Stimulated activated CD4-positive, alpha-beta T cell treated with anti-CD3 and anti-CD28 coated beads, Interleukin-1b, Interleukin-23, amount 100 ng/mL, for 24 hours (primary cell): ENCODE measurements around the gene RGS7.

Source experiments
- DNase-seq, 4 experiments: peaks; one replicate each; pipeline ENCODE4 v3.0.0-alpha.2; 2020; ENCODE audit warnings: low read depth in 4 of 4, low spot score in 1 of 4

The RGS7 gene

DNA sequence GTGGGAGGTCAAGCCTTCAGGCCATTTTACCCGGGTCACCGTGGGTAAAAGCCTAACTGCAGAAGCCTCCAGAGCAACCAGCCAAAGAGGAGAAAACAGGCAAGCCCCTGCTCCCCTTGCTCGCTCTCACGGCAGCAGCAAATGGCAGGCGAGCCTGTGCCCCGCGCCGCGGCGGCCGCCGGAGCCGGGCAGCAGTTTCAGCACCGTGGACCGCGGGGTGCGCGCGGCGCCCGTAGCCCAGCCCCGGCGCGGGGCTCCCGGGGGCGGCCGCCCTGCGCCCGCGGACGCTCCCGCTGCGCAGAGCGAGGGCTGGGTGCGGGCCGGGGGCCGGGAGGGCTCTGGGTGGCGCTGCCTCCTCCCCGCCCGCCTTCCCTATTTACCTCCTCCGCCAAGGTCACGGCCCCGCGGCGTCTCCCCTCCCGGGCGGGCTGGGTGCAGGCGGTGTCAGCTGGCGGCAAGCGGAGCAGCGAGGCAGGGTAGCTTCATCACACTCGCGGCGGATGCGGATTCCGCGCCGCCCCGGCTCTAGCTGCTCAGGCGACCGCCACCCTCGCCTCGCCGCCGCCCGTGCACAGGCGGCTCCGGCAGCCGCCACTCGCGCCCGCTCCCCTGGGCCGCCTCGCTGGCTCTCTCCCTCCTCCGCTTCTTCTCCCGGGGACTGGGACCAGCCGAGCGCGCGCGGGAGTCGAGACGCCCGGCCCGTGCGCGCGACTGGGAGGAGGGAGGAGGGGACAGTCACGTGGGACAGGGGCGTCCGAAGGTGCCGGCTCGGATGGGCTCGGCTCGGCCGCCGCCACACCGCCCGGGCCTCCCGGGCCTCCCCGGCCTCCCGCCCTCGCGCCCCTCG is at the start of gene RGS7:
RGS7 (minus strand) TSS at position 687 of the 847 bp plus-strand sequence.
- no peak for DNase-seq

DNA sequence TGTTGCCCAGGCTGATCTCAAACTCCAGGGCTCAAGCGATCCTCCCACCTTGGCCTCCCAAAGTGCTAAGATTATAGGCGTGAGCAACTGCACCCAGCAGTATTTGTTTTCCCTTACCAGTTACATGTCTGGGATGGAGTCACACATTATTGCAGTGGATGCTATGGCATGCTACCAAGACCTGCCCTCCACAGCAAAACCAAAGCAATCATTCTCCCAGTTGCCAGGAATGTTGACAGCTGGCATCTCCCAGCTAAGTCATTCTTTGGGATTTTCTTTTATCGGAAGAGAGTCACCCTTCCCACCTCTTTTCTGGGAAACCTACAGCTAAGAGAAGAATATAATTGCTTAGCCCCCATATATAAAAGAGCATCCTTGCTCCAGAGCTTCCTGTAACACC is 49.4 kb upstream of the RGS7 start:
- DNase-seq: no peak

DNA sequence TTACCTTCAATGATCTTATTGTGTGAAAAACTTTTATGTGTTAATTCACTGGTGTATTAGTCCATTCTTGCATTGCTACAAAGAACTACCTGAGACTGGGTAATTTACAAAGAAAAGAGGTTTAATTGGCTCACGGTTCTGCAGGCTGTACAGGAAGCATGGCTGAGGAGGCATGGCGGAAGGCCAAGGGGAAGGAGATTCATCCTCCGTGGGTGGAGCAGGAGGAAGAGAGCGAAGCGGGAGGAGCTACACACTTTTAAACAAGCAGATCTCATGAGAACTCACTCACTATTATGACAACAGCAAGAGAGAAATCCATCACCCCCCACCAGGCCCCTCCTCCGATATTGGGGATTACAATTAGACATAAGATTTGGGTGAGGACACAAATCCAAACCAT is 44.2 kb upstream of the RGS7 start:
- DNase-seq: no peak

DNA sequence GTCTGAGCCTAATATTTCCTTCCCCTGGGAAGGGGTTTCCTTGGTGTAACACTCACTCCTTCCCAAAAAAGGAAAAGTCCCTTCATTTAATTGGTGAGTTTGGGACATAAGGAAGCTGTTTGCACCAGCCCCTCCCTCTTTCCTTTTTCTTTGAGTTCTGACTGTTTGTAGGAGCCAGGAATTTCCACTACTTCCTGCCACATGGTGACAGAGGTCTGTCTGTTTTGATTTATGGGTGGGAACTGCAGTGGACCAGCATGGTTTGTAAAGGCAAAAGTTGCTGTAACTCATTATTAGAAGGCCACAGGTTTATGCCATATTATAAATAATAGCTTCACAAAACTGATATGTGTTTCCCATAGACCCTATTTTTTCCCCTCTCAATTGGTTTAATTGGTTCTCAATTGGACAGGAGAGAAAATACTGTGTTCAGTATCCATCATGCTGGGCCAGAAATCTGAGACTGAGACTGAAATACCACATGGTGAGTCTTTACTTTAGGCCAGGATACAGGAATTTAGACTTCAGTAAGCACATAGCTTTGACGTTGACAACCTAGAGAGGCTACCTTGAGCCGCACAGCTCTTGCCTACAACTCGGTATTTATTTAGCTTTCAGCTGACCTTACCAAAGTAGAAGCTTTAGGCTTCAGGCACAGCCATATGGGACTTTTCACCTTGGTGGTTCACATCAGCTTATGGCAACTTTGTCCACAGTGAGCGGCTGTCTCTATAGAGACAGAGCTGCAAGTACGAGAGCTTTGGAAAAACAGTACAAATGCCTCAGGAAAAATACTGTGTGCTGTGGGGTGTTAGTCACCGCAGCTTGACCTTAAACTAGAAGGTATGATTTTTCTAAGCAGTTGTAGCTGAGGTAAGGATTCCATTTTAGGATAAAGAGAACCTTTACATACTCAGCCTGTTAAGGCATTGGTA is 40.0 kb upstream of the RGS7 start:
- no peak for DNase-seq

DNA sequence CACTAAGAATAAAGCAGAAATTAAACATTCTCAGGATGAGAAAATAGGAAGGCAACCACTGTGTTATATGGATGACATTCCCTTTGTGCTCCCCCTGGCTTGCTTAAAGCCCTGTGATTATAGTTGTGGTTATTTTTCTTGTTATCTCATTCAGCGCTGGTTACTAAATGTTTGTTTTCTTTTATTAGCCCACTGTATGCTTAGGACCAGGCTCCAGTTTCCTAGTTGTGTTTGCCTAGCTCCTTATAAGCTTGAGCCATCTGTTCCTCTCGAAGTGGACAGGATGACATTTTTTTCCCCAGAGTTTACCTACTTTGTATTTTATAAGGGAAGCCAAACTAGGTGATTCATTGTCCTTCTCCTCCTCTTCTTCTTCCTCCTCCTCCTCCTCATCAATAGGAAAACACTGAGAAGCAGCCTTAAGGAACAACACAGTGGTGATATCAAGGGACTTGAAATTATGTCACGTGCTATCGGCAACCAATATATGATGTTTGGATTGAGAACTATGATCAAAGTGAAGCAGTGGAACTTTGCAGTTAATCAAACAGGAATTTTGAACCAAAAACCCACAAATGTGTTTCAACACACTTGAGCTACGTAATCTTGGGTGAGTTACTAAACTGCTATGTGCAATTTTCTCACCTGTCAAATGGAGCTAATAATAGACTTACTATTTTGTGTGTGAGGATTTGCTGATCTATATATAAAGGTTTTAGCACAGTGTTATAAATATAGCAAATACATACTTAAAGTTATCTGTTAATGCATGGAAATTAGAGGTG is 35.1 kb upstream of the RGS7 start:
- no peak for DNase-seq

DNA sequence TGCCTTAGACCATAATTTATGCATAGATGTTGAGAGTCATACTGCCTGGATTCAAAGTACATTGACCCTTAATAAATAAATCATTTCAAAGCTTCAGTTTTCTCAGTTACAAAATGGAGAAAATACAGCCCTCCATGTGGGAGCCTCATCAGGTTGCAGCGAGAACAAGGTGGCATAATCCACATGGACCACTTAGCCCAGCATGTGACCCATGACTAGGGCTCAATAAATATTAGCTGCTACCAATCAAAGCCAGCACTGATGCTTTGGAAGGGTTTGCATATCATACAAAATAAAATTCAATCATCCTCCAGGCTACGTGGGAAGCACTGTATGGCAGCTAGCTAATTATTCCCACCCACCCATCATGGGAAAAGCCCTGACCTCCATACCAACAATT is 33.5 kb upstream of the RGS7 start:
- DNase-seq: no peak

DNA sequence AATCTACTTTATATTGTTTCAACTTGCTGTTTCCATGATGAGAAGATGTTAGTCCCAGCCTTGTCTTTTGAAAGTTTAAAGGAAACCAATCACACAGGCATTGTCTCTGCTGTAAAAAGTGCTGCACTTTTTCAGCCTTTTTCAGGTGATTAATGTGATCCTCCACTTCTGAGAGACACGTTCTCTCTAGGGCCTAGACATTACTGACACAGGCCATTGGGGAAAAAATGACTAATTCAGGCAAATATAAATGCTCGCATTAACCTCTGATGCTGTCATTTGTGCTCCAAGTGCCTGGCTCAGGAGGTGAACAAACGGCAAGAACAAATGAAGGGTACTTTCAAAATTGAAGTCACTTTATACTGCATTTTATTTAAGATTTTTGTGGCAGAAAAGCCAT is 32.4 kb upstream of the RGS7 start:
- DNase-seq: no peak

DNA sequence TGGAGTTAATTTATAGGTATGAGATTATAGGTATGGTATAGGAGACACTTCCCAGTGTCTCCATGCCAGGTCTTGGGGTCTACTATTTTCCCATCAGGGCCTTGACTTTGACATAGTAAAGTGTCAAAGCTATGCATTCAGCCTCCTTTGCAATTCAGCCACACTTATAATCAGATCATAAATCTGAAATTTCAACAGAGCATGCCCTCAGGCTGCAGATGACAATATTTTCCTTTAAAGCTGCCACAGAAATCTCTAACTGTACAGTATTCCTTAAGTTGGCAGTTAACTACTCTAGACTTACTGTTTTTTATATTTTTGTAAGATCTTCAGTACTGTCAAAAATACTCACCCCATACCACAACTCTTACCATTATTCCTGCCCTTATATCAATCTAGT is 30.2 kb upstream of the RGS7 start:
- DNase-seq: no peak

DNA sequence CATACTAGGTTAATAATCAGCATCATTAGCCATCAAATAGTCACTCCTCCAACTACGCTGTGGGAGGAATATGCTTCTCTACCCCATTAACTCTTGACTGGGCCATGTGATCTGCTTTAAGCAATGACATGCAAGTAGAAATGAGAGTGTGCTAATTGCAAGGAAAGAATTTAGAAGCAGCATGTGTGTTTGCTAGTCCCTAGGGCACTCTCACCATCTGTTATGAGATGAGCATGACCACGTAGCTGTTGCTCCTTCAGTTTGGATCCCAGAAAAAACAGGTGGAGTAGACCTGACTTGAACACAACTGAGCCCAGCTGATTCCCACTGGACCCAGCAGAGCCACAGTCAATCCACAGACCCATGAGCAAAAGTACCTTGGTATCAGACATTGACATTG is 19.7 kb upstream of the RGS7 start:
- no peak for DNase-seq

DNA sequence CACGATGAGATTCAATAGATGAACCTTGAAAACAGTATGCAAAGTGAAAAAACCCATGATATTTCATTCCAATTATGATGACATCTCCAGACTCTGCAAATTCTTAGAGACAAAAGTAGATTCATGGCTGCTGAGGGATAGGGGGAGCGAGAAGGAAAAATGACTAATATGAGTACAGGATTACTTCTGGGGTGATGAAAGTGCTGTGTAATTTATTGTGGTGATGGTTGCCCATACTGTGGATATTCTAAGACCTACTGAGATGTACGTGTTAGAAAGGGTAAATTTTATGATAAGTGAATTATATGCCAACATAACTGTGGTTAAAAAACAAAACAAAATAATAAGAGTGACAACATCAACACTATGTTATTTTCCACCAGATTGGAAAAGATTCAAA is 18.9 kb upstream of the RGS7 start:
- DNase-seq: no peak

DNA sequence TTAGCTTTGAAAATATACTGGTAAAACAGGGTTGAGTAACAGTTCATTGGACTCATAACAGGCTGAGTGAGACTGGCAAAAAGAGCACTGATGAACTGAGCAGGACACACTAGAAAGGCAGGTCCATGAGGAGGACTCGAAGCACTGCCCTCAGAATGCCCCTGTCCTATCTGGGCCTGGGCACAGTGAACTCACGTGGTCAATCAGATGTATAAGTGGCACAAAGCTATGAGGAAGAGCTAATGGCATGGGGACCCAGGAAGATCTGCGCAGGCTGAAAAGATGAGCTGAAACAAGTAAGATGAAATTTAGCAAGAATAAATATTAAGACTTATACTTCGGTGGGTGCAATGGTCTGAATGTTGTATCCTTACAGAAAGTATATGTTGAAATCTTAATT is 9.2 kb upstream of the RGS7 start:
- no peak for DNase-seq

DNA sequence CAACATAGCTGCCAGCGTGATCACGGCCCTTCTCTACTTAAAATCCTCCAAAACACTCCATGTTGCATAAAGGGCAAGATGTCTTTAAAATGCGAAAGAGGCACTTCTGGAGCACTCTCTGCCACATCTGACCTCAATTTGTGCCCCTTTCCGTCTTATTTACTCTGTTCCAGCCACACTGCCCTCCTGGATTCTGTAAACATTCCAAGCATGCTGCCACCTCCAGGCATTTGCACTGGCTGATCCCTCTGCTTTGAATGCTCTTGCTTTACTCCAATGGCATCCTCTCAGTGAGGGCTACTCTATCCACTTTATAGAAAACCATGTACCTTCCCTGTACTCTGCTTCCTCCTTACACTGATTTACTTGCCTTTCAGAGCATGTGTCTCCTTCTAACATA is 5.3 kb upstream of the RGS7 start:
- no peak for DNase-seq

DNA sequence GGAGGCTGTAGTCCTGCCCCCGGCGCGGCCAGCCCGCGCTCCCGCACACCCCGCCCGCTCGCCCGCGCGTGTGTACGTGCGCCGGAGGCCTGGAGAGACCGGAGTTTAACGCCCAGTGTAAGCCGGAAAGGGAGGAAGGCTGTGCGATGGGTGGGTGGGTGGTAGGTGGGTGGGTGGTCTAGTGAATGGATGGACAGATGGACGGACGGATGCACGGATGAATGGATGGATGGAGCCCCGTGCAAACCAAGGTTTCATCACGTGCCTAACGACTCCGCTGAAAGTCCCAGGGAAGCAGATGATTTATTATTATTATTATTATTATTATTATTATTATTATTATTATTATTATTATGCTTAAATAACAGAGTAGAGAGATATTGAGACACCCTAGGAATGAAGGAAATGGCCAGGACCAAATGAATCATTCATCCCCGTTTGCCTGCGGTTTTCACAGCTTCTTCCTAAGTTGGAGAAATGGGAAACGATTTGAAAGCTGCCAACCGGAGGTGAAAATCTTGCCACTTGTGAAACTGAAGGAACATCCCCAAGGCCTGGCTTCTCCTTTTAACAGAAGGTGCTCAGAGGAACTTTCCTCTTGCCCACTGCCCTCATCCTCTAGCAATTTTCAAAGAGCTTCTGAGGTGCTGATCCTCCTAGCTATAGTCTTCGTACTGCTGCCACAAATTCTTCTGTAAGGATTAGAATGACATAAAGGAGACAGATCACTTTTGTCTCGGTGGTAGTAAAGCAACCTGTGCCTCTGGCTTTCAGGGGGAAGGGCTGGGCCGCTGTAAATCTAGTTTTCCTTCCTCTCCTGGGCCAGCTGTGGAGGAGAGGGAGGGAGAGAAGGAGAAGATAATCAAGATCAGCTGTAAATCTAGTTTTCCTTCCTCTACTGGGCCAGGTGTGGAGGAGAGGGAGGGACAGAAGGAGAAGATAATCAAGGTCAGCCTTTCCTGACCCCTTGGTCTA is 648 bp upstream of the RGS7 start:
- DNase-seq: no peak

DNA sequence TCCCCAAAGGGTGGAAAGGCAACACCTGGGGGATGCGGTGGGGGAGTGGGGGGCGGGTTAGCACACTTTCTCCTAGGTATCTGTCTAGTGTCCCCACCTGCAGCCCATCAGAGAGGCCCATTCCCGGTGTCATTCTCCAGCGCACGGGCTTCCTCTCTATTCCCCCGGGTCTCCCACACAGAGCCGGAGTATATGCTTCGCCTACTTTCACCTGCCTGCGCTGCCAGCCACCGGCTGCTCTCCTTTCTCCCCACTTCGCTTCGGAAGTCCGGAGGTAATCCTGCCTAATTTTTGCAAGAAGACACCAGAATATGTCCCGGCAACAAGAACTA is 852 bp downstream of the RGS7 start:
- no peak for DNase-seq

DNA sequence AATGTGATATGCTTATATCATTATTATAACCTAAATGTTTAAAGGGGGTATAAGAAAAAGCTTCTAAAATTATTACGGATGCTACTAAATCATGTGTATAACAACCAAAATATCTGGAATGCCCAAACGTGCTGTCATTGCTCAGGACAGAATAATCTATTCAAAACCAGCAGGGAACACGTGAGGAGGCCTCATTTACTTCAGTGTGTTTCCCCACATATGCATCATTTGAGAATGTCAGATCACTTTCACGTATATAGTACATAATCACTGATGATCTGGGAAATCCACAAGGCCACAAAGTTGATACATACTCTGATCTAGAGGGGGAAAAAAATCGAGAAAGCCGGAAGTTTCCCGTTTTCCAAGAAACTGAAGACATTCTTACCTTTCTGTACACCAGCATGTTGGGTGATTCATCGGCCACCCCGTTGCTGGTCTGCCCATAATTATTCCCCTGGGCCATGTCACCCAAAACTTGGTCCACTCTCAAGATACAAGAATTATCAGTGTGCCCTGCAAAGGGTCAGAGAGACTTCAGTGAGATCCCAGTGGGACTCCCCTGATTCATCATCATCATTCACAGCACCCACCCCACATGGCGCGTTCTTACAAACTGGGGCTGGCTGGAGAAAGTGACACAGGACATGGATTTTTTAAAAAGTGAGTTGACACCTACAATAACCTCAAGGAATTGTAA is 1.5 kb downstream of the RGS7 start:
- DNase-seq: no peak

DNA sequence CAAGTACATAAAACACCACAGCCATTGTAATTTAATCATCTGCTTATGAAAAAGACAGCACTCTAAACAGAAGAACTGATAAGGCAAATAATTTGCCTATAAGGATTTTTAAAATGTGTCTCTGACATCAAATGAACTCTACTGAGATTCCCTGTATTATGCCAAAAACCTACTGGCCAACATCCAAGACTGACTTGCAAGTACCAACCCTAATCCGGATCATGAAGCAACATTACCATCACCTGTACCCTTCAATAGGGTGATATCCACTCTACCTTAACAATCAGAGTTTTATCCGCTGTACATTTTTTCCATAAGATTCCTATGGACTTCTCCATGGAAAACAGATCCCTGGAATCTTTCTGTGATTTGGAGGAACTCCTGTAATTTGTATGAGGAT is 4.6 kb downstream of the RGS7 start:
- DNase-seq: no peak

DNA sequence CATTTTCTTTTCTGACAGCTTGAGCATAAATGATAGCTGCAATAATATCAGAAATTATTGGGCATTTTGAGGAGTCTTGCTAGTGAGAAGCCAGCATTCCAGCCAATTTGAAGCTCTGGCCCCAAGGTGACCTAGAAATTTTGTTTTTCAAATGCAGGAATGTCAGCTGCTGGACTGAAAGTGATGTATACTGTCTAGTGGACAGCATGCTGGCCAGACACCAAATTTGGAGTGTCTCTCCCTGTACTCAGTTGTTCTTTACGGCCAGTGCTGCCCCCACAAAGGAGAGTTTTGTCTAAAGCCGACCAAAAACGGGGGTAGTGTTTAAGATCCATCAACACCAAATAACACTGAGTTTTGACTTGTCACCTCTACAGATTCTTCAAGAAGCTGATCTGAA is 5.2 kb downstream of the RGS7 start:
- DNase-seq: no peak

DNA sequence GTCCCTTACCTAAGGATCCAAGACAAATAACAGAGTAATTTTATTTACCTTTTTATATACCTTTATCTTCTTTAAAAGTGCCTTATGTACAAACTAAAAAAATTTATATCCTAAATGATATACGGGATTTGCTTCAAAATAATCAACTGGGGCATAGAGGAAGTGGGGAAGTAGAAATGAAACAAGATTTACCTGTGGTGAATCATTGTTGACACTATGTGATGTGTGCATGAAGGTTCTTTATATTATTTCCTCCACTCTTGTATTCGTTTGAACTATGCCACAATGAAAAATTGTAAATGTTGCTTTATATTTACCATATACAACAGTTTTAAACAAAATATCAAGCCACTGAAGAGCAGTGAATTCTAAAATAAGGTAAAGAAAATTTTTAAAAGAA is 13.0 kb downstream of the RGS7 start:
- DNase-seq: no peak

DNA sequence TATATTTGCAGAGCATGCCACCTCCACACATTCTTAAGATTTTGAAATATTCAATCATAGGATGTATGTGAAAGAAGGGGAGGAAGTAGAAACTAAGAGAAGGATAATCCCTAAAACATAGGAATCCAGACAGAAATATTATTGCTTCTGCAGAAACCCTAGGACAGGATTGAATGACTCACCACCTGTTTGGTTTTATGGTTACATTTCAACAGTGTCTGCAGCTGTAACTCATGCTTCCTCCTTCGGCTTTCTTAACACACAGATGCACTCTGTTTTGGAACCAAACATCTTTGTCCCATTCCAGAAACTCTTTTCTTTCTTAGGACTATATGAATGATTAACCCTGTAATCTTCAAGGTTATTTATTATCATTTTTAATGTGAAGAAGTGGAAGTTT is 20.7 kb downstream of the RGS7 start:
- DNase-seq: no peak

DNA sequence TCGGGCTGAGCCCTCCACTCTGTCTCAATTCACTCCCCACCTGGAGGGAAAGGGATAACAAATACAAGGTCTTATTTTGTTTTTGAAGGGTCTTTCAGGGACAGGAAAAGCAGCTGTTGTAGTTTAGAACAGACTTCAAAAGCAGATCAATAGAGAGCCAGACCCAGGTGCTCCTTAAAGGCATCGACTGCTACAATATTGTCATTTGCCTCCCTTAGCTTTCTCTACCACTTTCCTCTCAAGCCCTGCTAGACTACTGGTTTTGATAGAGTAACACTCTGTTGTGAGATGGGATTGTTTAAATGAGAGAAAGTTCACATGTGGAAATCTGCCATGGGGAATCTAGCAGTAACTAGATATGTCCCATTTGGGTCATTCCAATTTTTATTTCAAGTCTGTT is 24.0 kb downstream of the RGS7 start:
- no peak for DNase-seq
